Skin of body (tissue), 2 donors: ENCODE measurements around the gene PIK3R3. TPM values are rescaled to one million over a fixed set of nuclear protein-coding genes. Genes with fewer than 3 reads are reported as not detected.

ENCODE experiments used
- DNase-seq: peaks from one replicate; lab custom pipeline; 2025; lab: John Stamatoyannopoulos, UW
- total RNA-seq: library from RNA; depleted of rRNA; stranded (reverse); fragments of >200 nt; gene quantifications from one replicate; pipeline ENCODE4 v1.2.3, GENCODE V29; 2014

The PIK3R3 gene
- total RNA-seq, 1 donor from 2014 or later: 5.5 TPM

- no peak for DNase-seq
Measured at GRCh38 chr1:46030074-46030870, 102.2 kb downstream of the PIK3R3 start.

GRCh38 chr1:46027788-46028573 lies 104.4 kb downstream of the PIK3R3 start:
- no peak for DNase-seq

- DNase-seq: no peak
Measured at GRCh38 chr1:46026531-46026930, 105.9 kb downstream of the PIK3R3 start.

GRCh38 chr1:46021046-46021996 lies 111.1 kb downstream of the PIK3R3 start:
- DNase-seq: no peak

- DNase-seq: no peak
Measured at GRCh38 chr1:46020010-46020409, 112.4 kb downstream of the PIK3R3 start.

GRCh38 chr1:46019348-46019747 lies 113.1 kb downstream of the PIK3R3 start:
- no peak for DNase-seq

- no peak for DNase-seq
Measured at GRCh38 chr1:46017876-46018503, 114.4 kb downstream of the PIK3R3 start.

GRCh38 chr1:46013581-46013980 lies 118.8 kb downstream of the PIK3R3 start:
- no peak for DNase-seq

- DNase-seq: no peak
Measured at GRCh38 chr1:46012236-46012635, 120.2 kb downstream of the PIK3R3 start.

- DNase-seq: no peak
Measured at GRCh38 chr1:46011121-46011695, 121.2 kb downstream of the PIK3R3 start.

GRCh38 chr1:46010611-46011010 lies 121.8 kb downstream of the PIK3R3 start:
- no peak for DNase-seq

- DNase-seq: no peak
Measured at GRCh38 chr1:46008585-46008984, 123.8 kb downstream of the PIK3R3 start.

- no peak for DNase-seq
Measured at GRCh38 chr1:46005594-46005993, 126.8 kb downstream of the PIK3R3 start.

GRCh38 chr1:46004492-46004891 lies 127.9 kb downstream of the PIK3R3 start:
- DNase-seq: no peak

GRCh38 chr1:46003315-46003714 lies 129.1 kb downstream of the PIK3R3 start:
- no peak for DNase-seq

- no peak for DNase-seq
Measured at GRCh38 chr1:46002551-46003150, 129.8 kb downstream of the PIK3R3 start.

- no peak for DNase-seq
Measured at GRCh38 chr1:46001081-46001785, 131.2 kb downstream of the PIK3R3 start.

GRCh38 chr1:45999507-45999906 lies 132.9 kb downstream of the PIK3R3 start:
- DNase-seq: no peak

- DNase-seq: no peak
Measured at GRCh38 chr1:45998020-45998617, 134.3 kb downstream of the PIK3R3 start.
